Measurements from ENCODE around the gene SHOX. TPM values are rescaled to one million over a fixed set of nuclear protein-coding genes. Genes with fewer than 3 reads are reported as not detected.

Gene SHOX
- total RNA-seq, 1 donor from 2014 or later, result 0.16 TPM

DNA sequence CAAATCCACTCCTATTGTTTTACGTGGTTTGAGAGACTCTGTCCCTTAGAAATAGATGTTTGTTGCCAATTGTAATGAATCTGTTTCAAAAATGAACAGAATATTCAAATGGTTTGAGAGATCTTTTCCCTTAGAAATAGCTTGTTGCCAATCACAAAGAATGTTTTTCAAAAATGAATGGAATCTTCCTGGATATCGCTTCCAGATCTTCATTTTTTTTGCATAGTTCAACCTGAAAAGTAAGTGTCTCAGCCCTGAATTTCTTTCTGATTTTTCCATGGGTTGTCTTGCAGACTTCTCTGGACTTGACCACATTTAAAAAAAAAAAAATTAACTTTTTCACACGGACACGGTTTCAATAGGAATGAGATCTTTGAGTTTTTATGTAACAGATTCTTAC is 22.7 kb downstream of the SHOX start:
- Mint-ChIP-seq H3K9me3 (no peaks in the 10 kb centered on the region), H3K36me3 (ENCODE audit: low read depth) (no peaks in the 10 kb centered on the region), H3K27me3 (ENCODE audit: low read depth) (peaks cover 49% of the 10 kb centered on the region), H3K4me1 (peaks cover 10% of the 10 kb centered on the region), H3K4me3 (no peak overlapping the region), H3K27ac (ENCODE audit: unreplicated experiment) (no peak overlapping the region)
- TF ChIP-seq, protein P1, sequence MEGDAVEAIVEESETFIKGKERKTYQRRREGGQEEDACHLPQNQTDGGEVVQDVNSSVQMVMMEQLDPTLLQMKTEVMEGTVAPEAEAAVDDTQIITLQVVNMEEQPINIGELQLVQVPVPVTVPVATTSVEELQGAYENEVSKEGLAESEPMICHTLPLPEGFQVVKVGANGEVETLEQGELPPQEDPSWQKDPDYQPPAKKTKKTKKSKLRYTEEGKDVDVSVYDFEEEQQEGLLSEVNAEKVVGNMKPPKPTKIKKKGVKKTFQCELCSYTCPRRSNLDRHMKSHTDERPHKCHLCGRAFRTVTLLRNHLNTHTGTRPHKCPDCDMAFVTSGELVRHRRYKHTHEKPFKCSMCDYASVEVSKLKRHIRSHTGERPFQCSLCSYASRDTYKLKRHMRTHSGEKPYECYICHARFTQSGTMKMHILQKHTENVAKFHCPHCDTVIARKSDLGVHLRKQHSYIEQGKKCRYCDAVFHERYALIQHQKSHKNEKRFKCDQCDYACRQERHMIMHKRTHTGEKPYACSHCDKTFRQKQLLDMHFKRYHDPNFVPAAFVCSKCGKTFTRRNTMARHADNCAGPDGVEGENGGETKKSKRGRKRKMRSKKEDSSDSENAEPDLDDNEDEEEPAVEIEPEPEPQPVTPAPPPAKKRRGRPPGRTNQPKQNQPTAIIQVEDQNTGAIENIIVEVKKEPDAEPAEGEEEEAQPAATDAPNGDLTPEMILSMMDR (conservative IDR thresholded peaks at IDR 0.05), result no peak
- DNase-seq (ENCODE audit: low read depth, low spot score), result no peak

DNA sequence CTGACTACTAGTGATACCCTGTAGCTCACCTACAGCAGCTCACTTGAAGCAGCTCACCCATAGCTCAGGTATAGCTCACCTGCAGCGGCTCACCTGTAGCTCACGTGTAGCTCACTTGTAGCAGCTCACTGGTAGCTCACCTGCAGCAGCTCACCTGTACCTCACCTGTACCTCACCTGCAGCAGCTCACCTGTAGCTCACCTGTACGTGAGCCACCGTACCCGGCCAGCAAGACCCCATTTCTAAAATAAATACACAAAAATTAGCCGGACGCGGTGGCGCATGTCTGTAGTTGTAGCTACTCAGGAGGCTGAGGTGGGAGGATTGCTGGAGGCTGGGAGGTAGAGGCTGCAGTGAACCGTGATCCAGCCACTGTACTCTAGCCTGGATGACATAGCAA is 30.6 kb downstream of the SHOX start:
- TF ChIP-seq, protein P1 (conservative IDR thresholded peaks at IDR 0.05), result no peak
- no peak overlapping the region for H3K27ac Mint-ChIP-seq (ENCODE audit: unreplicated experiment)
- no peak overlapping the region for H3K4me3 Mint-ChIP-seq
- peaks cover 5% of the 10 kb centered on the region for H3K4me1 Mint-ChIP-seq
- peaks cover 4% of the 10 kb centered on the region for H3K9me3 Mint-ChIP-seq
- DNase-seq (ENCODE audit: low read depth, low spot score), result no peak
- peaks cover 21% of the 10 kb centered on the region for H3K27me3 Mint-ChIP-seq (ENCODE audit: low read depth)
- no peaks in the 10 kb centered on the region for H3K36me3 Mint-ChIP-seq (ENCODE audit: low read depth)

DNA sequence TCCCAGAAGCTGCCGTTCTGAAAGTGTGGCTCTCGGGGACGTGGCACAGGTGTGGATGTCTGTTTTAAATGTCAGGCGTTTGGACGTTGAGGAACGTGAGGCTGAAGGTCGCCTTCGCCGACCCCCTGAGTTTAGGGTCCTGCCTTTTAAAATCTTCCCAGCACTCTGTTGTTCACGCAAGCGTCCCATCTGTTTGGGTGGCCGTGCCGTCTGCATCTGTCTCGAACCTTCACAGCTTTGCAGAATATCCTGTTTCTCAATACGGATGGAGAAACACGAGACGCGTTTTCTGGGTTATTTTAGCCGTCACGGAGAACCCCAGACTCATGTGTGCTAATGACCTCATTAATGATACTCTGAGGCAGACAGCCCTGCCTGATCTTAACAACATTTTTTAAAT is 31.5 kb downstream of the SHOX start:
- DNase-seq (ENCODE audit: low read depth, low spot score), result no peak
- H3K27ac Mint-ChIP-seq (ENCODE audit: unreplicated experiment), result no peak overlapping the region
- peaks cover 25% of the 10 kb centered on the region for H3K27me3 Mint-ChIP-seq (ENCODE audit: low read depth)
- H3K4me3 Mint-ChIP-seq, result no peak overlapping the region
- peaks cover 4% of the 10 kb centered on the region for H3K9me3 Mint-ChIP-seq
- no peaks in the 10 kb centered on the region for H3K36me3 Mint-ChIP-seq (ENCODE audit: low read depth)
- H3K4me1 Mint-ChIP-seq, result peaks cover 9% of the 10 kb centered on the region
- TF ChIP-seq, protein P1 (conservative IDR thresholded peaks at IDR 0.05), result no peak

DNA sequence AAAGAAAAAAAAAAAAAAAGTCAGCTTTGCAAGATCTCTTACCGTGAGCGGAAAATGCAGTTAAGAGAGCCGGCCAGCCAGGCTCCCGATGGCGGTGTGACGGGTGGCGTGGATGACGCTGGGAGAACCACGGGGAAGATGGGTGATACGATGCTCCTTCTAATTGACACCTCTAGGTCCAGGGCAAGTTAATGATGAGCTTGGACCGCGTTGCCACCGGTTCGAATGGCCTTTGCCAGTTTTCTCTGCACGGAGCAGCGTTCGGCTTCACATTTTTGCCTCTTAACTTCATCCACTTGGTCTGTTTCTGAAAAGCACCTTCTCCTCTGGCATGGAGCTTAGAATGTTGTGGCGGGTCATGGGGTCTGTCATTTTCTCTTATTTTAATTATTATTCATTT is 33.2 kb downstream of the SHOX start:
- Mint-ChIP-seq H3K36me3 (ENCODE audit: low read depth) (no peaks in the 10 kb centered on the region), H3K4me1 (peaks cover 8% of the 10 kb centered on the region), H3K27ac (ENCODE audit: unreplicated experiment) (no peak overlapping the region), H3K4me3 (no peak overlapping the region), H3K9me3 (peaks cover 4% of the 10 kb centered on the region), H3K27me3 (ENCODE audit: low read depth) (peaks cover 18% of the 10 kb centered on the region)
- TF ChIP-seq, protein P1 (conservative IDR thresholded peaks at IDR 0.05), result no peak
- no peak for DNase-seq (ENCODE audit: low read depth, low spot score)

DNA sequence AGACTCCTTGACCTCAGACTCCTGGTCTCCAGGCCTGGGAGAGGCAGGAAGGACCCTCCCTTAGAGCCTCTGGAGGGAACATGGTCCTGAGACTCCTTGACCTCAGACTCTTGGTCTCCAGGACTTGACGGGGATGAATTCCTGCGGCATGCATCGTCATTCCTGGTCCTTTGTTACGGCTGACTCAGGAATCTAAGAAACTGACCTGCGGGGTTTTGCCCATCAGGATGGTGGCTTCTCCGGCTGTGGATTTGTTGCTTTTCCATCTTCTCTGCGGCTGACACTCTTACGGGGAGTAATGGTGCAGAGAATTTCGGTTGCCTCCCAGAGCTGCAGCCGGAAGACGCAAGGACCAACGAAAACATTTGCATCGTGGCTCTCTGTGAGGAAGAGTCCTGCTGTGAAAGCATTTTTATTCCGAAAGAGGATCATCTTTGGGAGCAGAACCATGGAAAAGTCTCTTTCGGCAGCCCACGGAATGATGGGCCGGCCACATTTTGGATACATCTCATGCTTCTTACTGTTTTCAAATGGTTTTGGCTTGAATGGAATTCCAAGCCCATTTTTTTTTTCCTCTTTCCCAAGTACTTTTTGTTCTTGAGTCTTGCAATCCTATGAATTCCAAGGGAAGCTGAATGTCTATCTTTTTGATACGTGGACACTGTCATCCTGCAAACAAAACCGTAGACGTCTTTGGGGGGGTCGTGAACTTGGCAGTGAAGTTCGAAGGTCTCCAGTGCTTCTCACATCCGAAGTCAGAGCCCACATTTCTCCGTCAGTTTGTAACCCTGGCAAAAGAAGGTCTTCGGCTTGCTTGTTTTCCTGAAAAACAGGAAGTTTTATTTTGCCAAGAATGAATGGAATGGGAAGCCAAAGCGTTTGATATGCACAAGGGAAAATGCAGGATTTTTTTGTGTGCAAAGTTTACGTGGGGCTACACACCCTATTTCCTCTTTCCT is 36.5 kb downstream of the SHOX start:
- no peak overlapping the region for H3K27ac Mint-ChIP-seq (ENCODE audit: unreplicated experiment)
- TF ChIP-seq, protein P1 (conservative IDR thresholded peaks at IDR 0.05), result no peak
- peaks cover 4% of the 10 kb centered on the region for H3K9me3 Mint-ChIP-seq
- H3K4me3 Mint-ChIP-seq, result no peak overlapping the region
- H3K4me1 Mint-ChIP-seq, result peaks cover 20% of the 10 kb centered on the region
- H3K36me3 Mint-ChIP-seq (ENCODE audit: low read depth), result no peaks in the 10 kb centered on the region
- DNase-seq (ENCODE audit: low read depth, low spot score), result no peak
- peaks cover 21% of the 10 kb centered on the region for H3K27me3 Mint-ChIP-seq (ENCODE audit: low read depth)
